Stomach (tissue), 4 donors: ENCODE results near the gene LRCH3.

ENCODE experiments used
- EP300 ChIP-seq: sonication (generic); formaldehyde crosslinking; IDR thresholded peaks from one replicate; pipeline ENCODE4 v1.6.1; 2017; ENCODE audit warnings: antibody characterized with exemption
- POLR2AphosphoS5 ChIP-seq, 3 donors: sonication (generic); formaldehyde crosslinking; IDR thresholded peaks; one replicate each; pipeline ENCODE4 v1.6.1; 2016; ENCODE audit warnings: antibody characterized with exemption in 3 of 3
- TF ChIP-seq, protein P1 (sequence below), 7 experiments: fragments of 450-650 bp in 4 of 7; fragments of 200-600 bp in 3 of 7; sonication (generic) in 3 of 7; IDR thresholded peaks; one replicate each; pipeline ENCODE4 v1.5.1; 2016 to 2019; ENCODE audit warnings: antibody characterized with exemption in 7 of 7, control low read depth in 2 of 7, mild to moderate bottlenecking in 1 of 7

DNA sequence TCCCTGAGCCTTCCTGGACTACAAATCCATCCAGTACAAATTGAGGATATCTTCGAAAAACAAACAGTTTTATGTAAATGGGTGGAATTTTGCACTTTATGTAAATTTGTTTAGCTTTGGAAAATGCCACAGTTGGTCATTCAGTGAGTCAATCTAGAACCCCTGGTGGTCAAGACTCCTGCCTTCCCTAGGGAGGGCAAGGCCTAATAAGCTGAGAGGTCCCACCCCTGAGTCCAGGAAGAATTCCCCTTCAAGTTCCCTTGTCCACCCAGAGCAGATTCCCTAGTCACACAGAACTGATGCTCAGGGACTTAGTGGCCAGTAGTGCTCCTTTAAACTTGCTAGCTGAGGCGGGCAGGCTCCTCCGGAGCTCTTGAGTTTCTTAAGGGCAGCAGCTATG is 48.3 kb upstream of the LRCH3 start:
- TF ChIP-seq POLR2AphosphoS5 (IDR thresholded peaks at IDR 0.05) (no peak), EP300 (no peak)
- TF ChIP-seq, protein P1, sequence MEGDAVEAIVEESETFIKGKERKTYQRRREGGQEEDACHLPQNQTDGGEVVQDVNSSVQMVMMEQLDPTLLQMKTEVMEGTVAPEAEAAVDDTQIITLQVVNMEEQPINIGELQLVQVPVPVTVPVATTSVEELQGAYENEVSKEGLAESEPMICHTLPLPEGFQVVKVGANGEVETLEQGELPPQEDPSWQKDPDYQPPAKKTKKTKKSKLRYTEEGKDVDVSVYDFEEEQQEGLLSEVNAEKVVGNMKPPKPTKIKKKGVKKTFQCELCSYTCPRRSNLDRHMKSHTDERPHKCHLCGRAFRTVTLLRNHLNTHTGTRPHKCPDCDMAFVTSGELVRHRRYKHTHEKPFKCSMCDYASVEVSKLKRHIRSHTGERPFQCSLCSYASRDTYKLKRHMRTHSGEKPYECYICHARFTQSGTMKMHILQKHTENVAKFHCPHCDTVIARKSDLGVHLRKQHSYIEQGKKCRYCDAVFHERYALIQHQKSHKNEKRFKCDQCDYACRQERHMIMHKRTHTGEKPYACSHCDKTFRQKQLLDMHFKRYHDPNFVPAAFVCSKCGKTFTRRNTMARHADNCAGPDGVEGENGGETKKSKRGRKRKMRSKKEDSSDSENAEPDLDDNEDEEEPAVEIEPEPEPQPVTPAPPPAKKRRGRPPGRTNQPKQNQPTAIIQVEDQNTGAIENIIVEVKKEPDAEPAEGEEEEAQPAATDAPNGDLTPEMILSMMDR (IDR thresholded peaks at IDR 0.05) = no peak
